ENCODE results near the gene CELF4.

Gene CELF4

GRCh38 chr18:37521510-37522465 lies 43.8 kb downstream of the CELF4 start:
- no peak for DNase-seq

GRCh38 chr18:37520508-37520907 lies 45.1 kb downstream of the CELF4 start:
- DNase-seq, result no peak

GRCh38 chr18:37519510-37520135 lies 46.0 kb downstream of the CELF4 start:
- DNase-seq, result no peak

- DNase-seq, result no peak
Observed at GRCh38 chr18:37516361-37516853, 49.2 kb downstream of the CELF4 start.

- DNase-seq, result no peak
Observed at GRCh38 chr18:37514953-37515352, 50.6 kb downstream of the CELF4 start.

GRCh38 chr18:37512400-37512799 lies 53.2 kb downstream of the CELF4 start:
- no peak for DNase-seq

- DNase-seq, result no peak
Observed at GRCh38 chr18:37511721-37512298, 53.8 kb downstream of the CELF4 start.

GRCh38 chr18:37509600-37509999 lies 56.0 kb downstream of the CELF4 start:
- DNase-seq, result no peak

- no peak for DNase-seq
Observed at GRCh38 chr18:37508207-37508606, 57.4 kb downstream of the CELF4 start.

GRCh38 chr18:37507239-37507638 lies 58.4 kb downstream of the CELF4 start:
- DNase-seq, result no peak

GRCh38 chr18:37506001-37506400 lies 59.6 kb downstream of the CELF4 start:
- no peak for DNase-seq

- no peak for DNase-seq
Observed at GRCh38 chr18:37505321-37505720, 60.3 kb downstream of the CELF4 start.

GRCh38 chr18:37502601-37503000 lies 63.0 kb downstream of the CELF4 start:
- DNase-seq, result no peak

GRCh38 chr18:37502036-37502435 lies 63.6 kb downstream of the CELF4 start:
- no peak for DNase-seq

GRCh38 chr18:37501136-37501535 lies 64.5 kb downstream of the CELF4 start:
- no peak for DNase-seq

GRCh38 chr18:37499913-37500312 lies 65.7 kb downstream of the CELF4 start:
- DNase-seq, result no peak

GRCh38 chr18:37499044-37499443 lies 66.6 kb downstream of the CELF4 start:
- peak; percentile 32 for DNase-seq

GRCh38 chr18:37497853-37498518 lies 67.6 kb downstream of the CELF4 start:
- no peak for DNase-seq

GRCh38 chr18:37496568-37496967 lies 69.0 kb downstream of the CELF4 start:
- DNase-seq, result no peak

GRCh38 chr18:37495354-37495753 lies 70.2 kb downstream of the CELF4 start:
- no peak for DNase-seq

- DNase-seq, result no peak
Observed at GRCh38 chr18:37494406-37494805, 71.2 kb downstream of the CELF4 start.

- DNase-seq, result no peak
Observed at GRCh38 chr18:37493352-37493935, 72.2 kb downstream of the CELF4 start.

- DNase-seq, result no peak
Observed at GRCh38 chr18:37492952-37493351, 72.6 kb downstream of the CELF4 start.
